Activated naive CD4-positive, alpha-beta T cell treated with Interleukin-2 at 50 U/mL for 16 hours (primary cell): ENCODE data around the gene CASKIN2.
A peak's percentile ranks its signal among the peaks of the same experiment; 100 is the strongest.
"Not testable (repeated sequence)": the region's sequence is repeated elsewhere in the genome, so short reads cannot be mapped to it uniquely, and the experiment has no call there.

Source experiments
- DNase-seq: peaks from one replicate; pipeline ENCODE4 v3.0.0-alpha.2; 2020

CASKIN2 gene

DNA sequence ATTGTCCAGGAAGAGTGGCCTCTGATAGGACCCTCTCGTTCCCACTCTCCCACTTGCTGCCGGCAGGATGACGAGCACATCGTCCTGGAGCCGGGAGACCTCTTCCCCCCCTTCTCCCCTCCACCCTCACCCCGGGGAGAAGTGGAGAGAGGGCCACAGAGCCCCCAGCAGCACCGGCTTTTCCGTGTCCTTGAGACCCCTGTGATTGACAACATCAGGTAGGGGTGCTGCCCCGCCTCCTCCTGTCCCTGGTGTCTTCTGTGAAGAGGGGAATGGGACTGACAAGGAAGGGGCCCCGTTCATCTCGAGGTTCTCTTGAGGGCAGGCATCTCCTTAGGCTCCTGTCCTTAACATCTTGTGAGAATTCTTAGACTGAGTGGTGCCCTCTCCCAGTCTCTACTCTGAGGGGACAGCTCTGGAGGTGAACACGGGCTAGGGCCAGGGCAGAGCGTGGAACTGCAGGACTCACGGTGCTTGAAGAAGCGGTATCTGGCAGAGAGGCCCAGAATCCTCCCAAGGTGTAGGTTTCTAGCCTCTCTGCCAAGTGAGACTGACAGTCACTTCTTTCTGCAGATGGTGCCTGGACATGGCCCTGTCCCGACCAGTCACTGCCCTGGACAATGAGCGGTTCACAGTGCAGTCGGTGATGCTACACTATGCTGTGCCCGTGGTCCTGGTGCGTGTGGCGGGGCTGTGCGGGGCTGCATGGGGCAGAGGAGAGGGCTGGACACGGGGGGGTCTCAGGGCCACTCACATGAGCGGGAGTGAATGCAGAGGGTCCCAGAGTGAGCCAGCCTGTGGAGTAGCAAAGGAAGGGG is 26.4 kb downstream of the CASKIN2 start:
- no peak for DNase-seq

DNA sequence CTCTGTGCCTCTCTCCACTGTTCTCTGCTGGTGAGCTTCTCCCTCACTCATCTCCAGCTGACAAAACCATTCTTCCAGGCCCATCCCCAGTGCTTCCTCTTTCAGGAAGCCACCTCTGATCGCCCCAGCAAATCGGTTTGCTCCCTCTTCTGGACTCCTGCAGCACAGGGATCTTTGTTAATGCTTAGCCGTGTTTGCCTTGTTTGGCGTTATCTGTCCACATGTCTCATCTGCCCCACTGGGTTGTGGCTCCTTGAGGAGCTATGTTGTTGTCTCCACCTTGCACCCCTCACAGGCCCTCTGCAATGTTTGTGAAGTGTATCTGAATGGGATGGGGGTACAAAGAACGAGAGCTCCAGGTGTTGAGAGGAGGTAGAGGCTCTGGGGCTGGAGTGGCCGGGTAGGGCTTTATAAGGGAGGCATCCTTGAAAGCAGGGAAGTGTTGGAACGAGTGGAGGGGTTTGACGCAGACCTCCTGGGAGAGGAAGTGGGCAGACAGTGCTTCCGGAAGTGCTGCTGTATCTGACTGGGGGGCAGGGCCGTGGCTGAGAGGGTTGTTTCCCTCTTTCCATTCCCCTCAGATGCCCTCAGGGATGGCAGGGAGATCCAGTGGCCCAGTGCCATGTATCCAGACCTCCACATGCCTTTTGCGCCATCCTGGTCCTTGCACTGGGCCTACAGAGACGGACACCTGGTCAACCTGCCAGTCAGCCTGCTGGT is 27.8 kb downstream of the CASKIN2 start:
- DNase-seq: peak; percentile 26

DNA sequence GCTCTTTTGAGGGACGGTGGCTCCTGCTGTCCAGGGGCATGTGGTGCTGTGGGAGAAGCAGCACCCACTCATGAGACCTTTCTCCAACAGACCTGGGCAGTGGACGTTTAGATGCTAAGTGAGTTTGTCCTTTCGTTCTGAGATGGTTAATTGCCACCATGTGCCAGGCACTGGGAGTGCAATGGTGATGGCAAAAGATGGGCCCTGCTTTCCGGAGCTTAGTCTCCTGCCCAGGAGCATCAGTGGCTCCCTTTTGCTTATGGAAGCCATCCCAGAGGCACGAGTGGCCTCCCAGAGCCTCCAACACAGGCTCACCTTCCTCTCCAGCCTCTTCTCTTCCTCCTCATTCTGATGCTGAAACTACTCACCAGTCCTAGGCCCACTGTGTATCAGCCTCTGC is 28.4 kb downstream of the CASKIN2 start:
- DNase-seq: no peak

DNA sequence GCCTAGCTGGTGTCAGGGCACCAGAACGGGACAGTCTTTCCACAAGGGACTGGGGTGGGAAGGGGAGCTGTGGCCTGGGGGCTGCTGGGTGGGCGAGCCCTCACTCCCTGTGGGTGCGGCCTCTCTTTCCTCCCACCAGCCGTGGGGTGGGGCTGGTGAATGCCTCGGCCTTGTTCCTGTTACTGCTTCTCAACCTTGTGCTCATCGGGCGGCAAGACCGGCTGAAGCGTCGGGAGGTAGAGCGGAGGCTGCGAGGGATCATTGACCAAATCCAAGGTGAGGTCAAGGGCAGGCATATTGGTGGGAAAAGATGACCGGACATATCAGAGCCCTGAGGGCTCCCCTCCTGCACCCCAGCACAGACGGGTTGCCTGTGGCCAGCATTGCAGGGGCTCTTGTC is 29.2 kb downstream of the CASKIN2 start:
- no peak for DNase-seq

DNA sequence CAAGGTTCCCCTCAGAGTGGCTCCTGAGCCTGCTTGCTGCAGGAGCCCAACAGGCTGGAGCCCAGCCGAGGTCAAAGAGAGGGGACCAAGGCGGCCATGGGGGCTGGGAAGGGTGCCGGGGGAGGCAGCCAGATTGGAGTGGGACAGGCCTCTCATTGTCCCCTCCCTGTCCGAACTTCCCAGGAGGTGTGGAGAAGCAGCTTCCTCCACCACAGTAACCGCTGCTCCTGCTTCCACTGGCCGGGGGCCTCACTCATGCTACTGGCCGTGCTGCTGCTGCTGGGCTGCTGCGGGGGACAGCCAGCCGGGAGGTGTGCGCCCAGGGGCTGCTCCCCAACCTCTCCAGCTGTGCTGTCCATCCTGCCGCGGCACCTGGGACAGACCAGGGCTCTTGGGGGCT is 29.6 kb downstream of the CASKIN2 start:
- no peak for DNase-seq

DNA sequence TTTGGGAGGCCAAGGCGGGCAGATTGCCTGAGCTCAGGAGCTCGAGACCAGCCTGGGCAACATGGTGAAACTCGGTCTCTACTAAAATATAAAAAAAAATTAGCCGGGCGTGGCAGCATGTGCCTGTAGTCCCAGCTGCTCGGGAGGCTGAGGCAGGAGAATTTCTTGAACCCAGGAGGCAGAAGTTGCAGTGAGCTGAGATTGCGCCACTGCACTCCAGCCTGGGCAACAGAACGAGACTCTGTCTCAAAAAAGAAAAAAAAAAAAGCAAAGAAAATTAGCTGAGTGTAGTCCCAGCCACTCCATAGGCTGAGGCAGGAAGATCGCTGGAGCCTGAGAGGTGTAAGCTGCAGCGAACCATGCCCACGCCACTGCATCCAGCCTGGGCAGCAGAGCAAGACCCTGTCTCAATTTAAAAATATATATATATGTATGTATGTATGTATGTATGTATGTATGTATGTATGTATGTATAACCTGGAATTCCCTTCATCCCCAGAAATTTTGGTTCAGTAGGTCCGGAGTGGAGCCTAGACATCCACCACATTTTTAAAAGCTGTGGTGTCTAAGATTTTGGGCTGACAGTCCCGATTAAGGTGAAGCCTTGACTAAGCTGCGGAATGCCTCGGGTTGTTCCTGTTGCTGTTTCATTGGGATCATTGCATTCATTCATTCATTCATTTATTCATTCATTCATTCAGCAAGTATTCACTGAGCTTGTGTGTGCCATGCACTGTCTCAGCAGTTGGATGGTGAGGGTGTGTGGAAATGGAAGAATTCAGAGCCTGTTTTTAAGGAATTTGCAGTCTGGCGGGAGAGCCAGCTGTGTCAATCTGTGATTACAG is 33.0 kb downstream of the CASKIN2 start:
- DNase-seq: no peak

DNA sequence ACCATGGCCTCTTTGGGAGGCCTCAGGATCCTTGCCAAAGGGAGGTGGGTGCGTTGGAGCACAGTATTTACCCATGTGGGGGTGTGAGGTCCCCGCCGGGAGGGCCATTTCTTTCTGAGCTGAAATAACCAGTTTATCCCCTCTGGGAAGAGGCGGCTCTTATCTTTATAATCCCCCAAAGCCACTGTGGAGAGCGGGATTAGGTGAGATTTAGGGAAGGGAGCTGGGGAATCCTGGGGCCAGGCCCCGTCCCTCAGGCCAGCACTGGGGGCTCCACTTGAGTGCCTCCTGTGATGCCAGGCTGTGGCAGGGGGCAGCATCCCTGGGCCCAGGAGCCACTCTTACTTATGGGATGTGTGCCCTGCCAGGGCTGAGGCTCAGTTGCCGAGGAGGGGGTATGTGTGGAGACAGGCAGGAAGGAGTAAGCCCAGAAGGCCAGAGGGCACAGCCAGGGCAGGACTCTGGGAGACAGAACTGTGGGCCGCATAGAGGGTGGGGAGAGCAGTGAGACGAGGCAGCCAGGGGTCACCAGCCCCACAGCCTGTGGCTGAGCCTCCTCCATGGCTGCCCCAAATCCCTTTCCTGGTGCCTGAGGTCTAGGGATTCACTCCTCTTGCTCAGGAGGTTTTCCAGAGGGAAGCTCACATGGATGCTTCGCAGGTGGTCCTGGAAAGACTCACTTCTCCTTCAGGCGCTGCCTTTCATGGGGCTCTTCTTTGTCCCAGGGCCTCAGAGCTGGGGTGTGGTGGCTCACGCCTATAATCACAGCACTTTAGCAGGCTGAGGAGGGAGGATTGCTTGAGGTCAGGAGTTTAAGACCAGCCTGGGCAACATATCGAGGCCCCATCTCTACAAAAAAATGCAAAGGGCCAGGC is 33.9 kb downstream of the CASKIN2 start:
- DNase-seq: no peak

DNA sequence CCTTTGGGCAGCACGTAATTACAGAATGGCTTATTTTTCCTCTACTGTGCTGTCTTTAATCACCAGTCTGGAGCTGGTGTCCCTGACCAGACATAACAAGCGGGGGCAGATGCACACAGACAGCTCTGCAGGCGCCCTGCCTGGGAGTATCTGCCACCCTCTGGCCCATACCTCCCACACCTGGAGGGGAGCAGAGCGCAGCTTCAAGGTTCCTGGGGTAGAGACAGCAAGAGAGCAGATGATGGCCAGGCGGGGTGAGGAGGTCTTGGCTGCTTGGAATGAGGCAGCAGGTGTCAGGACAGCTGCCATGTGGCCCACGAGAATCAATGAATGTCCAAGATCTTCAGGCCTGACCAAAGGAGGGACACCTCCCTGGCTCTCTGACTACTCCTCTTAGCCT is 35.1 kb downstream of the CASKIN2 start:
- no peak for DNase-seq

DNA sequence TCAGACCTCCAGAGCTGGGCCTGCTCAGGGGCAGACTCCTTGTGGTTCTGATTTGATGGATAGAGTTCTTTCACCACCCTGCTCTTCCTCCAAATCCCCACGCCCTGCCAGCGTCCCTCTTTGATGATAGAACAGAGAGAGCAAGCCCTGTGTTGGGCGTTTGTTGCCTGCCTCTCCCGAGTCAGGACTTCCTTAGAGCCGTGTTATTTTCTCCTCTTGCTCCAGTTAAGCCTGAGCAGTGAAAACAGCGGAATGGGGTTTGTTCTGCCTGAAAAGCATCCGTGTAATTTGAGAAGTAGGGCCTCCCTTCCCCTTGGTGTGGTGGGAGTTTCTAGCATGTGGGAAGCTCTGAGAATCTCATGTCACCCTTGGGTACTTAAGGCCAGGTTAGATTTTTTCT is 36.8 kb downstream of the CASKIN2 start:
- DNase-seq: no peak

DNA sequence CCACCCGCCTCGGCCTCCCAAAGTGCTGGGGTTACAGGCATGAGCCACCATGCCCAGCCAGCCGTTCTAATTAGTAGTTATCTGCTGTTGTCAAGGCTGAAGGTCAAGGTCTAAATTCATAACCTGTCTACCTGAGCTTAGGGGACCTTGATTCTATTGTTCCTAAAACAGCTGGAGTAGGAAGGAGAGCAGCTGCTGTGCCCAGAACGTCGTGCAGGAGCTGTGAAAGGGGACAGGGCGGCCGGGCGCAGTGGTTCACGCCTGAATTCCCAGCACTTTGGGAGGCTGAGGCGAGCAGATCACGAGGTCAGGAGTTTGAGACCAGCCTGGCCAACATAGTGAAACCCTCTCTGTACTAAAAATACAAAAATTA is 37.9 kb downstream of the CASKIN2 start:
- DNase-seq: not testable (repeated sequence)

DNA sequence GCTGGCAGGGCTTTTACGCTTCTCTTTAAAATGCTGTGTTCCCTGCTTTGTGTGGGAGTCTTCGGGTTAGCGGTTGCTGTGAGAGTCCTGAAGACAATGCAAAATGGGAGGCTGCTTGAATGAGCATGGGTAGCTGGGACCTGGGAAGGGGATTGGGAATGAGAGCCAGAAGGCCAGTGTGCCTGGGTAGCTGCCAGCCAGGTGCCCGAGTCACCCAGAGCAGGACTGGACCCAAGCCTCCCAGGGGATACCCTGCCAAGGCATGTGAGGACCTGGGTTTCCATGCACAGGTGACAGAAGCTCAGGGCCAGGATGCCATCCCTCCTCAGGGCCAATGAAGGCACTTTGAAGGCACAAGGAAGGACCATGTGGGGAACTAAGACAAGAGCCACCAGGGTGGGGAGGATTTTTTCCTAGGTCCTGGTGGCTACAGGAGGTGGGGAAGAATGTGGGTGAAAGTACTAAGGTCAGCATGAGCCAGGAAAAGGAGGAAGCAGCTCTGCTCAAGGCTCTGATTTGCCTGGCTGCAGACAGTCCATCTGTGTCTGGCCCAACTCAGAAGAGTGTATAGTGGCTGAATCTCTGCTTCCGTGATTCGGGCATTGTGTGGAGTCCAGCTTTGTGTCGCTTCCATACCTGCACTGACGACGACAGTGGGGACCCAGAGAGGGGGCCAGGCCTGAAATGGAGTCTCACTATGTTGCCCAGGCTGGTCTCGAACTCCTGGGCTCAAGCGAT is 38.4 kb downstream of the CASKIN2 start:
- no peak for DNase-seq

DNA sequence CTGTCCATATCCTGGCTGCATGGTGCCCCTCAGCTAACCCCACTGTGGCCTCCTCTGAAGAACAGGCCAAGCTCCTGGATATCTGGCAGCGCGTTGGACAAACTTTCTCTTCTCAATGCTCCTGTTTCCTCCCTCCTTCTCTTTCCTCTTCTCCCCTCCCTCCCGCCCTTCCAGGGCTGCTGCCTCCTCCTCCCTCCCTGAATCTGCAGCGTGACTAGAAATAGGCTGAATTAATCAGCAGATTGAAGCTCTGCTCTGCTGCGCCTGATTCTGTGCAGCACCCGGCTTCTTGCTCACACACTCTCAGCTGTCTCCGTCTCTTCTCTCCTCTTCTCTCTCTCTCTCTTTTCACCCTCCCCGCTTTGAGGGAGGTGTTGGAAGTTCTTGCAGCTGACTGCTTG is 39.1 kb downstream of the CASKIN2 start:
- DNase-seq: no peak

DNA sequence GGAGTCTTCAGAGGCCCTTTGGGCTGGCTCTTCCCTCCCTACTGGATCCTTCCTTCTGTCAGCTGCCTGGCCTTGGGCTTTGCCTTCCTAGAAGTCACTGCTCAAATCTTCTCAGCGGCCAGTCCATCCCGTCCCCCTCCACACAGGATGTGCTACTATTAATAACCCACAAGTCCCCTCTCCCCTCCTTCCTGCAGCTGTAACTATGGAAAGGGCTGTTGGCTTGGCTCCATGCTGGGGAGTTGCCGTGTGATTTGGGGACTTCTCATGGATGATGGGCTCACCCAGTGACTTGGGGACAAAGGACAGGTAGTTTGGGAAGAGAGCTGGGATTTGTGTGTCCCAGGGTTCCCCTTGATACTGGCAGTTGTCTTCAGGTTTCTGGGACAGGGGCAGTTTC is 39.5 kb downstream of the CASKIN2 start:
- DNase-seq: no peak

DNA sequence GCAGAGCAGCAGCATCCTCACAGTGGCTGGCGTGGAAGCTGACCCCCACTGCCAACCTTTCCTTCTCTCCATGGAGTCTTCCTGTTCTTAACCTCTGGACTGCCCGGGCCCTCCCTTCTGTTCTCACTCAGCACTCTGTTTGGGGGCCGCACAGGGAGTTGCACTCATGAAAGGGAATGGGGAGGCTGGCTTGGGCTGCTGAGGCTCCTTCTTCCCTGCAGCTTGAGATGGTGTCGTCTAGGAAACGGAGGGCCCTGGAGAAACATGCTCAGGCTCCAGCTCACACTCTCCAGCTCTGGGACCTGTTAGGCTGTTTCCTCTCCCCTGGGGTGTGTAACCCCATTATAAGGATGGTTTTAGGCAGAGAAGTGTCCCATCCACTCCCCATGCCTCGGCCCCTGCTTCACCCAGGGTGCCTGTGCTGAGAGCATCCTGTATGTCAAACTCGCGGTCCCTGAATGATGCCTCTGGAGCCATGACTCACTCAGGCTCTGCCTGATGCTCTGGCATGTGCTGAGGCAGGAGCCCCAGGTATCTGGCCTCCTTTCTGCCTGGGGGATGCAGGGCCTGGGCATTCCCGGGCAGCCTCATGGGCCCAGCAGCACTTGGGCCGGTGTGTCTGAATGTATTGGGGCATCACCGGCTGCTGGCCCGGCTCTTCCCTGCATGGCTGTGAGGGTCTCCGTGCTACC is 40.0 kb downstream of the CASKIN2 start:
- DNase-seq: no peak

DNA sequence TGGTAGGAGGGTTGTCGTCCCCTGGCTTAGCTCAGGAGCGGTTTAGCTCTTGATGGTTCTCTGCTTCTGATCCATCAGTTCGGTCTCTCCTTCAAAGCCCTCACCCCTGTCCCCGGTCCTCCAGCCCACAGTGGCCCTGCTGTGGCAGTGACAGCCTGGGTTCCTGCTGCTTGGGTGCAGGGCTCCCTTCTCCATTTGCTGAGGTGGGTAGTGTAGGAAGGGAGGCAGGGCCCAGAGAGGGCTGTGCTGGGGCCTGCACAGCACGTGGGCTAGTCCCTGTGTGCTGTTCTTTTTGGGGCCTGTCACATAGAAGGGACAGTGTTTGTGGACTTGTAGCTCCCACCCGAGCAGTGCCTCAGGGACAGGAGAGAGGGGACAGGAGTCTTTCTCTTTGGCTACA is 40.6 kb downstream of the CASKIN2 start:
- no peak for DNase-seq

DNA sequence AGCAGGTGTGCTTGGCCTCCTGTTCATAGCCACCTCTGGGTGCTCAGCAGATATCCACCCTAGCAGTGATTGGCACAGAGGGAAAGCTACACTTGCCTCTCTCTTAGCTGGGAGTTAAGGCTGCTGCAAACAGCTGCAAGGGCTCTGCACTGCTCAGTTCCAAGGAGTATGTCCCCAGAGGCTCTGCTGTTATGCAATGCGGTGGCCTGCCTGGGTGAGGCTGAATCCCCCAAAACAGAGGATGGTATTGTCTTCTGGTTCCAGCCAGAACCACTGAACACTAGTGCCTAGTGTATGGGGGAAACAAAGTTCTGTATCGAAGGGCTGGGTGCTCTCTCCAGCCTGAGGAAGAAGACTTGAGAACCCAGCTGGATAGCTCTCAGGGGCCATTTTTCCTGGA is 42.1 kb downstream of the CASKIN2 start:
- DNase-seq: no peak

DNA sequence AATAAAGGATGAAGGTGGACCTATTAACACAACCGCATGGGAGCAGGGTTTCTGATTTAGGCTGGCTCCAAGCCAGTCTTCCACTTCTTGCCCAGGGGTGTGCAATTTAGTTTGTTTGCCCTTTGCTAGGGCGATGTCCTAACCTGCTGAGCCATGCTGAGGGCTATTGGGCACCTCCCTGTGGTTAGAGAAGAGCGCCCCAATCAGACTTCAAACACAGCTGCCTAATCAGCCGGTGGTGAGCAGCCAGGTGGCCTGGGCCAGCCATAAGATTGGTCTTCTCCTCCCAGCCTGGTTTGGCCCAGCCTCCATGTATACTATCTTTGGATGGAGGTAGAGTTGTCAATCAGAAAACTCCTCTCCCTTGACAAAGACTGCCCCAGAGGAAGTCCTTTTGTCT is 43.2 kb downstream of the CASKIN2 start:
- no peak for DNase-seq

DNA sequence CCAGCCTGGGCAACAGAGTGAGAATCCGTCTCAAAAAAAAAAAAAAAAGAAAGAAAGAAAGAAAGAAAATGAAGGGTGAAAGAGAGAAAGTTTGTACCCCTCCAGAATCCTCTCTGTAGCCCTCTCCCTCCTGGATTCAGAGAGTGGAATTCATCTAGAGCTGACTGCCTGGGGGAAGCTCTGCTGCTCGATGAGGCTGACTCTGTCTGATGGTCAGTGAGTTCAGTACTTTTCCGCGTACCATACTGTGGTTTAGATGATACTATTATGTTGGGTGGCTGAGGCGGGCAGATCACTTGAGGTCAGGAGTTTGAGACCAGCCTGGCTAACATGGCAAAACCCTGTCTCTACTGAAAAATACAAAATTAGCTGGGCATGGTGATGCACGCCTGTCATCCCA is 44.1 kb downstream of the CASKIN2 start:
- DNase-seq: no peak

DNA sequence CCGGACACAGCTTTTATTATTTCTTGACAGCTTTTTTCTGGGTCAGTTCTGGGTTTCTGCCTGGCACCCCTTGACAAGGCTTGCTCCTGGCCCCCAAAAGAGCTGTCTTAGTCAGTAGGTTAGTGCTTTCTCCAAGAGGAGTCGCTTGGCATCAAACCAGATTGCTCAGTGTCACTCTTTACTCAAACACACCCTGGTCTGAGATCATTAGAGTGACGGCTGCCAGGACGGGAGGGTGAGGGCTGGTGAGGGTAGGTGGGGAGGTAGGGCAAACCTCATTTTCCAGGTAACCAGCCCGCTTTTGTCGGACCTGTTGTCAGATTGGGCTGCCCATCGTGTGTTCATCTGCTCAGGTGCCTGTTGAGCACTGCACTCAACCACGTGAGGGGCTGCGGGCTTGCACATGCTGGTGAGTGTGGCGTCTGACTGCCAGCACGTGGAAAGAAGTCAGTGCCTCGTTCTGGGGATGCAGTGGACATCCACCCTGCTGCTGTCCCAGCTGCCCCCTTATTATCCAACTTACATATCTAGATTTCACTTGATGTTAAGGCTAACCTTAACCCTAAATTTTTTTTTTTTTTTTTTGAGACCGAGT is 46.5 kb downstream of the CASKIN2 start:
- no peak for DNase-seq

DNA sequence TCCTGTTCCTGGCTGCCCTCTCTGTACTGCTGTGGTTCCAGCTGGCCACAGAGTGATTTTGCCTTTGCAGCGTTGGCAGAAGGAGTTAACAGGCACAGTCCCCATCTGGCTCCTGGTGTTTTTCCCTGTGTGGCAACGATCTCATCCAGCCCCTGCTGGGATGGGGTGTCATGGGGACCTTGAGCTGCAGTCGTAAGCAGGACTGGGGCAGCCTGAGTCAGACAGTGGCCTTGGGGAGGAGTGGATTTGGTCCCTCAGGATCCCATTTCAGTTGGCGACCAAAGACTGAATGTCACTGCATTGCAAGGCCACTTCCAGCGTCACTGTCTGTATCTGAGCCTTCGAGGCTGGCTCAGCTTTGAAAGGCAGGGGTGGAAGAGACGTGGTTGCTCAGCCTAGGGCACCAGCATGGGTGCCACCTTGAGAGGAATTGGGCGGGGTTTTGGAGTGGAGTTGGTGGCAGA is 47.0 kb downstream of the CASKIN2 start:
- no peak for DNase-seq

DNA sequence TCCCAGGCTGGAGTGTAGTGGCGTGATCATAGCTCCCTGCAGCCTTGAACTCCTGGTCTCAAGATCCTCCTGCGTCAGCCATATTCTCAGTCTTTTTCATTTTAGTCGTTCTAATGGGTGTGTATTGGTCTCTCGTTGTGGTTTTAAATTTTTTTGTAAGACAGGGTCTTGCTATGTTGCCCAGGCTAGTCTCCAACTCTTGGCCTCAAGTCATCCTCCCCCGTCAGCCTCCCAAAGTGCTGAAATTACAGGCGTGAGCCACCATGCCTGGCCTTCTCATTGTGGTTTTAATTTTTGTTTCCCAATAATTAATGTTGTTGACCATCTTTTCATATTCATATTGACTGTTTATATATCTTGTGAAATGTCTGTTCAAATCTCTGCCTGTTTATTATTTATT is 50.3 kb downstream of the CASKIN2 start:
- DNase-seq: no peak
